SK-N-SH (cell line): Measurements from ENCODE around the gene DPEP1.

Experiments used
- CTCF ChIP-seq: fragments of 200-600 bp; sonication (generic); IDR thresholded peaks from 2 replicates; pipeline ENCODE4 v1.6.1; 2017; ENCODE audit warnings: antibody characterized with exemption, mild to moderate bottlenecking, moderate library complexity
- EP300 ChIP-seq, 2 experiments: IDR thresholded peaks; 2 replicates each; pipeline versions ENCODE4 v1.4.0 to v1.6.1; 2012; ENCODE audit warnings: borderline replicate concordance in 1 of 2, low read depth in 1 of 2, low read length in 1 of 2
- EZH2phosphoT487 ChIP-seq: fragments of 200-600 bp; sonication (generic); IDR thresholded peaks from 2 replicates; pipeline ENCODE4 v1.6.1; 2017; ENCODE audit warnings: low read depth, mixed run types, mild to moderate bottlenecking, antibody characterized with exemption, moderate library complexity, borderline replicate concordance
- FOSL2 ChIP-seq: IDR thresholded peaks from 2 replicates; pipeline ENCODE4 v1.4.0; 2012; ENCODE audit warnings: low read depth, mild to moderate bottlenecking, moderate library complexity, borderline replicate concordance
- FOXM1 ChIP-seq: IDR thresholded peaks from 2 replicates; pipeline ENCODE4 v1.4.0; 2012; ENCODE audit warnings: low read depth, mild to moderate bottlenecking
- MXI1 ChIP-seq: IDR thresholded peaks from 2 replicates; pipeline ENCODE4 v1.6.1; 2012; ENCODE audit warnings: mild to moderate bottlenecking, low read depth, low read length, improper control_type of control experiment
- REST ChIP-seq: IDR thresholded peaks from 2 replicates; pipeline ENCODE4 v1.6.1; 2012; ENCODE audit warnings: mild to moderate bottlenecking, low read depth, low read length, moderate library complexity

- TF ChIP-seq MXI1 (no peak), REST (no peak), FOXM1 (no peak), CTCF (no peak), EP300 (IDR thresholded peaks at IDR 0.05; ENCODE audit: borderline replicate concordance in 1 of 2, low read depth in 1 of 2, low read length in 1 of 2) (no peak), EZH2phosphoT487 (no peak), FOSL2 (no peak)
These were observed 12.5 kb upstream of the DPEP1 start for GRCh38 chr16:89600956-89601355.
